ENCODE measurements around the gene TIMM44.
A peak's percentile ranks its signal among the peaks of the same experiment; 100 is the strongest.
"Not testable (repeated sequence)": the region's sequence is repeated elsewhere in the genome, so short reads cannot be mapped to it uniquely, and the experiment has no call there.

Gene TIMM44

DNA sequence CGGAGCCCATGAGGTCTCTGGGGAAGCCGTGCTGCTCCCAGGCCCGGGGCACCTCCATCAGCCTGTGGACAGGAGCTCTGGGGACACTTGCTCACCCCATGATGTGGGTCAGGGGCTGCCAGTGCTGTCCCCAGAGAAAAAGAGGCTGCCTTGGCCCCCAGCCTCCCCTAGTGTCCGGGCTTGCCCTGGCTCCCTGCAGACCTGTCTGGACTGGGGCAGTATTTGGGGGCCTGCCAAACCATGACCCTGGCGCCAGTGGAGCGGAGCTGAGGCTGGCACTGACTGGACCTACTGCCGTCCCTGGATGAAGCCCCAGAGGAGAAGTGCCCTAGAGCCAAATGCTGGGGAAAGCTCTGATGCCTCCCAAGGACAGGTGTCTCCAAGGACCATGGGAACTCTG lies 31.6 kb upstream of the TIMM44 start:
- no peak for DNase-seq

DNA sequence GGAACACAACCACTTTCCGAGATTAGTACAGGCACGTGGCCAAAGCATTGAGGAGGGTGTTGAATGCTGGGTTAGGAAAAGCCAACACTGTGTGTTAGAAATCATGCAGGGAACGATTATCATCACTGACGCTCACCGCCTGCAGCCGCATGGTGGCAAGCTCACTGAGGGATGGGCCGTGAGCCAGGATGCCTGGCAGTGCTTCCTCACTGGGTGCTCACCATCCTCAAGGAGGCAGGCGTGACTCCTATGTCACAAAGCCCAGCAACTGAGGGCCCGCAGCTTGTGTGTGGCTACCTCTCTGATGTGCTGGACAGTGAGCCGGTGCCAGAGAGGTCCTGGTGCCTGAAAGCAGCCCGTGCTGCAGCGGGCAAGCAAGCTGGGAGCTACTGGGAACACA lies 30.4 kb upstream of the TIMM44 start:
- no peak for DNase-seq

DNA sequence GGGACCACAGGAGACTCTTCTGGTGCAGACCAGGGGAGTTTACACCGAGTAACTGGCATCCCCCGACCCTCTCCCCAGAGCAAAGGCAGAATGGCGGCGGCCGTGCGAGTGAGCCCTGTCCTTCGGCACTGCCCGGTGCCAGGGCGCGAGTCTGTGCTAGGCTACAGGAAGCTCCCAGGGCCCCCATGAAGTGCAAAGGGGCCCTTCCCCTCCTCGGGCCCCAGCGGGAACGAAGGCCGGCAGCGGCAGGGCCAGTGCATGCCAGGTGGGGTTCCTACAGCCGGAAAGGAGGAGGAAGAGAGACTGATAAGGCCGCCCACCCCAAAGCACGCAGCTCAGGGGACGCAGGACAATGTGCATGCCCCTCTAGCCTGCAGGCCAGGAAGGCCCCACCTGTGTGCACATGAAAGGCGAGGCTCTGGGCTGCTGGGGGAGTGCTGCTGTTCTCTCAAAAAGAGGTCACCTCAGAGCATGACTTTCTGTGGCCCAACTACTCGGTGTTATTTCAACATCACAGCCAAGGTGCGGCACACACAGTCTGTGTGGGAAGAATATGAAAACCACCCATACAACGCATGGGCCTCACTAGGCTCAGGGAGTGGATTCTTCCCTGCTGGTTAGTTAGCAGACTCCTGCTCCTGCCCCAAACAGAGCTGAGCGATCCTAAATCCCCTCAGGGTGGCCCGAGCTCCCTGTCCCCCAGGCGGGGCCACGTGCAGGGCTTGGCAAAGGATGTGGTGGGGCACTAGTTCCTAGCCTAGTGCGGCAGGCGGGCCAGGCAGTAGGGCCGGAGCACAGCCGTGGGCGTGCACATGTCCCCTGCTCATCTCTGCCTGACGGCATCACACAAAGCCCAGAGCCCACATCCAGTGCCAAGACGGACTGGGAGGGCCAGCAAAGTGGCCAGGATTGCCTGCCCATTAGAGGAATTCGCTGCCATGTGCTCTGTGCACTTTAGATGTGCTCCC lies 28.4 kb upstream of the TIMM44 start:
- DNase-seq, result no peak

DNA sequence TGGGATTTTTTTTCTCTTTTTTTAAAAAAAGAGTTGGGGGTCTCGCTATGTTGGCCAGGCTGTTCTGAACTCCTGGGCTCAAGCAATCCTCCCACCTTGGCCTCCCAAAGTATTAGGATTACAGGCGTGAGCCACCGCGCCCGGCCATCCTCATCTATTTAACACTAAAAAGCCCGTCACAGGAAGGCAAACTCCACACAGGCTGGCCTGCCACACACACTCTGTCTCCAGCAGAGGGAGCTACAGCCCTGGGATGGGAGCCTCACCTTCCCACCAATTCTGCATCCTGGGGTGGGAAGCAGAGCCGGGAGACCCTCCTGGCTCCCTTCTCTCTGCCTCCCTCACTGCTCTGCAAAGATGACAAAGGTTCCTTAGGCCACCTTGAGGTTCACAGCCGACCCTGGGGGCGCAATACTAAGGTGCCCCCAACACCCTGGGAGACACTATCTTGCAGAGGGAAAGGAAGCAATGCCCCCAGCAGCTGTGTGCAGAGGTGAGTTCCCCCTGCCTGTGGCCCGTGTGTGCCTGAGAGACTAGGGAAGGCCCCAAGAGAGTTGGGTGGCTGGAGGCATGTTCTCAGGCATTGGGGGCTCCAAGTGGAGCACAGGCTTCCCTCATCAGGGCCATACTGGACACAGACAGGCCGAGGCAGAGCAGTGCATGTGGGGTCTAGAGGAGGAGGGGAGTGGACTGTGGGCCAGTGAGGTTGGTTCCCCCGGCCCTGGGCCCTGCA lies 27.4 kb upstream of the TIMM44 start:
- DNase-seq, result peak; percentile 48

DNA sequence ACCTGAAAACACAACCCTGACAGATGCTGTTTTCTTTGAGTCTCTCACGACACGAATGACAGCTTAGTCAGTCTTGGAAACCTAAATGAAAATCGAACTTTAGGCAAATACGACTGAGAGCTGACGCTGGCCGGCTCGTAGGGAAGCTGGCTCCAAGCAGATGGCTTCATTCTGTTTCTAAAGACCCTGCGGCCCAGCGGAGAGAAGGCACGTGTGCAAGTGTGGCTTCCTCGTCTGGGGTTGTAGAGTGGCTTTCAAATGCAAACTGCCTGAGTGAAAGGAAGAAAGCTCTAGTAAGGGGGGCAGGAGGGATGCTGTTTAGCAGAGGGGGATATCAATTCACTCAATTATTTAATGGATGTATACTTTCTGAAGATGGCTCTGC lies 26.1 kb upstream of the TIMM44 start:
- no peak for DNase-seq

DNA sequence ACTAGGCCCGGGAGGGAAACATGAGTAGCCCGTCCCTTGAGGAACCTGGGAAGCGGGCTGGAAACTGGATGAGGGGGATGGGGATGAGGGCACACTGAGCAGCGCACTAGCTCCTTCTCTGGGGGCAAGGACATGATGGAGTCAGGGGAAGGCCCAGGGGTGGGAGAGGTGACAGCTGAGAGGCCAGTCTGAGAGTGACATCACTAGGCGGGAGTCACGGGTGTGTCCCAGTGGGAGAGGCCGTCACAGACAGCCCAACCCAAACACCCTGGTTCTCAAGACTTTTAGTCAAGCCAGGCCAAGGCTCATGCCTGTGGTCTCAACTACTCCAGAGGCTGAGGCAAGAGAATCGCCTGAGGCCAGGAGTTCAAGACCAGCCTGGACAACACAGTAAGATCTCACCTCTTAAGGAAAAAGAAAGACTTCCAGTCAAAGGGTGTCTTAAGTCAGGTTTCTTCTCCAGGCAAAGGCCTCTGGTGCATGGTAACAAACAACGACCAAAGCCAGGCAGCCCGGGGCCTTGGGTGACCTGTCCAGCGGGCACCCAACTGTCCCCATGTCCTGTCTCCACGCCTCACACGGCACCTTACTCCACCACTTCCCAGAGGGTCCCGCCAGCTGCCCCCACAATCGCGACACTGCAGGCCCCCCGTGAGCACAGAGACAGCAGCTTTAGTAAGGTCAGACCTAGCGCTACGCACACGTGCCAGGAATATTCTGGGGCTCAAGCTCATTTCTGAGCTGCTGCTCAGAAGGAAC lies 25.5 kb upstream of the TIMM44 start:
- DNase-seq, result no peak

DNA sequence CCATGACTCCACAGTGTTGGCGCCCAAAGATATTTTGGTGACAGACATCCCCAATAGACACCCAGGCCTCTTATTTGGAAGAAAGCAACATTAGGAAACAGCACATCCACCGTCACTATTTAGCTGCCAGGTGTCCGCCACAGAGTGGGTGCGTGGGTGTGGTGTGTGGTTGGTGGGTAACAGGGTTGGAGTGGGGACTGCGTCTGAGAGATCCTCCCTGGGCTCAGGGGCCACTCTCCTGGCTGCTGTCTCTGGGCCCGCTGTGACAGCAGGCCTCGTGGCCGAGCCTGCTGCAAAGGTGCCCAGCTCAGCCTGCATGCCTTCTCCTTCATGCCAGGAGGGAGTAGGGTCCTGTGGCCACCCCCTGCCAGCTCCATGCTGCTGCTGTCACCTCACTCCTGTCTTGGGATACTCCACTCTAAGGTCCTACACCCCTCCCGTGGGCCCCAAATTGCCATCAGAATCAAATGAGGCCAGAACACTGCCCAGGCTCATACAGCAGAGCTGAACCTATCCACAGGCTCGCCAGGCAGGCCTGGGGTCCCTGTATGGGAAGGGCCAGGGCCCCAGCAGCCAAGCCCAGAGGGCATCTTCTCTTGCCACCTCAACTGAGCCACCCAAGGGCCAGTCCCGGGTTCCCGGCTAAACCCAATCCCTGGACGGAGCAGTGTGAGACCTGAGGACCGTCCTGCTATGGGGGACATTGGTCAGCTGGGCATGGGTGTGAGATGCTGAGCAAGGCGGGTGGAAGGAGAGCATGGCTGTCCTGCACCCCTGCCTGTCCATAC lies 24.7 kb upstream of the TIMM44 start:
- no peak for DNase-seq

DNA sequence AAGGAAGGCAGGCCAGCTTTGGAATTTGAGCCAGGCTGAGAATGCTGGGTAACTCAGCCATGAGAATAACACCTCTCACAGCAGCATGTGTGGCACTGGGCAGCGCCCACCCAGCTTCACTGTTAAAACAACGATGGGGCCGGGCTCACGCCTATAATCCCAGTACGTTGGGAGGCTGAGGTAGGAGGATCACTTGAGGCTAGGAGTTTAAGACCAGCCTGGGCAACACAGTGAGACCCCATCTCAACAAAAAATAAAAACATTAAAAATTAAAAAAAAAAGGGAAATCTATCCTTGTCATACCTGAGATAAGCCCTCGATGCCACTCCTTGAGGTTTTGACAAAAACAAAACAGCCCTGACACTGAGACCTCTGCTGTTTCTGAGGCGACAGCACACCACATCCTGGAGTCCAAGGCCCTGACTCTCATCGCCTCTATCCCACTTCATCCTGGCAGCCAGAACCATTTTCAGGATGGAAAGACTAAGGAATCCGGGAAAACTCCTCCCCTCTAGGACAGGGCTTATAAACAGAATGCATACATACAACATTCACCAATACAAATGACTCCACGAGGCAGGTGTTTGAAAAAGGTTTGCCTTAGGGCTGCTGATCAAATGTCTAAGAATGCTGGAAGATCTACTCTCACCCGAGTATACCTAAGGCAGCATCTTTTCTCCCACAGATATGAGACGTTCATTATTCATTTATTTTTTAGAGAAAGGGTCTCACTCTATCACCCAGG lies 22.6 kb upstream of the TIMM44 start:
- no peak for DNase-seq

DNA sequence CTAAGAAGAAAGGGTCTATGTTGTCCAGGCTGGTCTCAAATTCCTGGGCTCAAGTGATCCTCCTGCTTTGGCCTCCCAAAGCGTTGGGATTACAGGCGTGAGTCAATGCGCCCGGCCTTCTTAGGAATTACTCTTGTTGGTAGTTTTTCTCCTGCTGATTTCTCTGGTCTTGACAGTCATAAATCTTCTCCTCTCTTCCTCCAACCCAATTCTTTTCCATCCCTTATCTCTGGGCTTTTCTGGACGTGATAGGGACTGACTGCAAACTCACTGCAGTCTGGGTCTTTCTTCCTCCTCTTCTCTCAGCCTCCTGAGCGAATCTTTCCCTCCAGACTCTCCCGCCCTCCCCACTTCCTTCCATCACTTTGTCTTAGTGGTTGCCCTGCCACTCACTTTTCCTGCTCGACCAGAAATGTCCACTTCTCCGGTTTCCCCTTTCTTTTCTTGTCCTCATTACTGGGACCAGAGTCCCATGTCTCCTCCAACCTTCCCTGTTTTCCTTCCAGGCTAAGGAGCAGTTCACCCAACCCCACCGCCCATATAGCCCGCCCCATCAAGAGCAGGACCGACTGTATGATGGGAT lies 21.9 kb upstream of the TIMM44 start:
- DNase-seq, result no peak

DNA sequence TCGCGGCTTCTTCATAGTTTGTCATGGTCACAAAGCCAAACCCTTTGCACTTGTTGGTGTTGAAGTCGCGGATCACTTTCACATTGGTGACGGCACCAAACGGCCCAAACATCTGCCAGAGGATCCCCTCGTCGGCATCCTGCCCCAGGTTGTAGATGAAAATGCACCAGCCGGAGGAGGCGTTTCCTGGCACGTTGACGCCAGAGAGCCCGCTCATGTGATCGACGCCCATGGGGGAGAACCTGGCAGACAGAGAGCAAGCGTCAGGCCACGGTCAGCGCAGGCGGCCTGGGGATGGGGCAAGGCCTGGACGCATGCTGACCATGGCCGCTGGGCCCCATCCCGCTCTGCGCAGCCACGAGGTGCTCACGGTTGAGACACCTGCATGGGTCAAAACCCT lies 20.1 kb upstream of the TIMM44 start:
- no peak for DNase-seq

DNA sequence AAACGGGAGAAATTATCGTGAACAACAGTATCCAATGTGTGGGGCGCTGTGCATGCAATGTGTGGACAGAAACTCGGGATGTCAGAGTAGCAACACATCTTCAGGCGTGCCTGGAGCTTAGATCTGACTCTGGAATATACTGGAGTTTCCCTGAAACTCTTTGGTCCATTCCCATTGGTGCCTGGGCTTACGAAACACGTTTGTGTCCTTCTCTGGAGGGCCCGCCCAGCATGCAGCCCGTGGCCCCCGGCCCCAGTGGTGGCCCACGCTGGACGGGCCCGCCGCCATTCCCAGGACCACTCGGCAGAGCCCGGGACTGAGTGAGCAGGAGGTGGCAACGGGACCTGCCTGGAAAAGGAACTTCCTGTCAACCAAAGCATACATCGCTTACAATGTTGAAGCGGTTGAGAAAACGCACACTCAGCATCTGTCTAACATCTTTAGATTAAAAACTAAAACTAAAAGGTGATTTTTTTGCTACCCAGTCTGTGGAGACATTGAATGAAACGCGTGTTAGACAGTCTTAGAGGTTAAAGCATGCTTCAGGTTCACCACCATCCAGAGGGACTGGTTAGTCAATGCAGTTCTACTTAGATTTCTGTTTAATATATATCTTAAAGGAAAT lies 19.3 kb upstream of the TIMM44 start:
- no peak for DNase-seq

DNA sequence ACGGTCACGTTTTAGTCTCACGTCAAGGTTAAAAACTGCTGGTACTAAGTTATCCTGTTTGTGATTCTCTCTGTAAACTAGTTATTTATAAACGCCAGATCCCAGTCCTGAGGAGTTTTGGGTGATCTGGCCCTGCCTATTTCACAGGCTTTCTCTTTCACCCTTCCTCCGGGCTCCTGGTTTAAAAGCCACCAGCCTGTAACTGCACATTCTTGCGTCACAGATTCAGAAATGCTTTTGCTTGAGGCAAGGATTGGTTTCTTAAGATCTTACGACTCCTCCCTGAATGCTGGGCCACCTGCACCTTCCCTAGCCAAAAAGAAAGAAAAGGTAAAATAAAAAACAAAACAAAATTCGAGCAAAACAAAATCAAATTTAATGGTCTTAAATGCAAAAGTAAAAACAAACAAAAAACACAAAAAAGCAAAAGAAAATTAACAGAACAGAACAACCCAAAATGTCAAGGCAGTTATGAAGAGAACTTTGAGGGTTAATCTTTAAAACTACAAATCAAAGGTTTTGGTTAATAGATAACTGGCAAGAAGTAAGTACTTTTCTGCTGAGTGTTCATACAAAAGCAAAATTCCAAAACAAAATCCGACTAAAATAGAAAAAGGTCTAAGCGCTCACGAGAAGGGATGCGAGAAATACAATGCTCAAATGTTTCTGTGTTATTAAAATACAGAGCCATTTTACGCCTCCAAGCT lies 18.6 kb upstream of the TIMM44 start:
- DNase-seq, result no peak

DNA sequence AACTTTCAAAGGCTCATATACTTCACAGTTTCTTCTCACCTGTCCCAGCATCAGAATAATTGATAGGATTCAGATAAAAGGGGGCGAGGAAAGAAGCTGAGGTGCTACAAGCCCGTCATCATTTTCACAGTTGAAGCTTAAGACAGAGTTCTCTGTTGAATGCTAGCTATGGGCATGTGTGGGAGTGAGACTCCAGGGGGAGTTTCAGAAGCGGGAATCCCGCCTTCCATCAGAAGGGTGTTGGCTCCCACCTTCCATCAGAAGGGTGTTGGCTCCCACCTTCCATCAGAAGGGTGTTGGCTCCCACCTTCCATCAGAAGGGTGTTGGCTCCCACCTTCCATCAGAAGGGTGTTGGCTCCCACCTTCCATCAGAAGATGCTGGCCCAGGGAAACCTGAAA lies 17.6 kb upstream of the TIMM44 start:
- DNase-seq, result not testable (repeated sequence)

DNA sequence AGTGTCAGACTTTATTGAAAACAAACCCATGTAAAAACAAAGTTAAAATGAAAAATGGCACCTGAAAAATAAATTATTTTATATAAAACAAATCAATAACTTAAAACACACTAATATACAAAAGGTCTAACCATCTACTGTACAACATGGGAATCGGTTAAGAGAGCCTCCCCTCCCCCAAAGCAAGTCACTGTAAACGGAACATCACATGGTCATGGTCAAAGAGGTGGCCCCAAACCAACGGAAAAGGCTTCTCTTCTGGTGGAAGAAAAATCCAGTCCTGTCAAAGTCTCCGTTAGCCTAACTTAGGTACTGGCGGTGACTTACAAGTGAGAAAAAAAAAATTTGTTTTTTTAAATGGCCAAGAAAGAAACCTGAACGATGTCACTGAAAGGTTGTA lies 15.7 kb upstream of the TIMM44 start:
- no peak for DNase-seq

DNA sequence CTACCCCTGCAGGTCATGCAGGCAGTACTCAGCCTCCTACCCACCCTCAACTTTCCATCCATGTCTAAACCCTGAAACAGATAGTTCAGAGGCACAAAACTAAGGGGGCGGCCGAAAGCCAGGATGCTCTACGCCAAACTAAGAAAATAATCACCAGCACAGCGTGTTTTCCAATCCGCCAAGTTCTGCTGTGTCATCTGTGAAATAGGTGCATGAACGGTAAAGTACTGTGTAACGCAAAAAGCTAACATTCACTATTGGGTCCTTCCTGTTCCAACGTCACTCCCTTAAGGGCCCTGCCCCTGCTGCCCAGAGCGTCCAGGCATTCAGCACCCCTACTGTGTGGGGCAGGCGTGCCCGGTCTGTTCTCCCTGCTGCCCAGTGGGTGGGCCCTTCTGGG lies 12.2 kb upstream of the TIMM44 start:
- no peak for DNase-seq

DNA sequence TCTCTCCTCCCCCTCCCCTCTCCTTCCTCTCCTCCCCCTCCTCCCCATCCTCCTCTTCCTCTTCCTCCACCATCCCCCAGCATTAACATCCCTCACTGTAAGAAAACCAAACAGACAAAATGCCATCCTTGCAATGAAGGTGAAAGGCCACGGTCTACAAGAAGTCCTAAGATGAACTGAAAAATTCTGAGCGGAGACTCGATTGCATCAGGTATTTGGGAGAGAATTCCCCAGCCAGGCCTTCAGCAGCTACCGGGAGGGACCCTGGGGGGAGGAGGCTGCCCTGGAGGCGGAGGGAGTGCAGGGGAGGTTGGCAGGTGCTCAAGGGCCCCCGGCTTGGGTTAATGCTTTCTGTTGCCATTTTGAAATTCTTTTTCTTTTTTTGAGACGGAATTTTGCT lies 10.1 kb upstream of the TIMM44 start:
- no peak for DNase-seq

DNA sequence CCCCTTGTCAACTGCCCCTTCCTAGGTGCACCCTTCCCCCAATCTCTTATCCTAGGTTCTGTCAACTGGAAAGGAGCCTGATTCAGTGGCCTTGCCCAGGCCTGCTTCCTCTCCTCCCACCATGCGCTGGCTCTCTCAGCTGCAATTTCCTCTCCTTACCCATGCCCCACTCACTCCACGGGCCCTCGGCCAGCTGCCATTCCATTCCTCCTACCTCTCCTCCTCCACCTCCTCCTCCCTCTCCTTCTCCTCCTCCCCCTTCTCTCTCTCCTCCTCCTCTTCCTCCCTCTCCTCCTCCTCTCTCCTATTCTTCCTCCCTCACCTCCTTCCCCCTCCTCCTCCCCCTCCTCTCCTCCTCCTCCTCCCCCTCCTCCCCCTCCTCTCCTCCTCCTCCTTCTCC lies 9.6 kb upstream of the TIMM44 start:
- DNase-seq, result no peak

DNA sequence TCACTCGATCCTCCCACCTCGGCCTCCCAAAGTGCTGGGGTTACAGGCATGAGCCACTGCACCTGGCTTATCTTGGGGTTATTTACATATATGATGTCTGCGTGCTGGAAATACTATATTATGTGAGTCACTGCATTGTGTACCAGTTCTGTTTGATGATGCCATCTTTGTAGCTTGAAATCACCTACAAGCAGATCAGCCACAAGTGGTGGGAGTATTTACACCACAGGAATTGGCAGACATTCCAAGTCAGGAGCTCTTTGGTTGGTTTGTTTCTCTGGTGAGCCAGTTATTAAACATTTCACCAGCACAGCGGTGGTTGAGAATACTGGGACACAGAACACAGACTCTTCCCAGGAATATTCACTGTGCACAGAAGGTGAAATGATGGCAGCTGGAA lies 4.5 kb upstream of the TIMM44 start:
- DNase-seq, result no peak

DNA sequence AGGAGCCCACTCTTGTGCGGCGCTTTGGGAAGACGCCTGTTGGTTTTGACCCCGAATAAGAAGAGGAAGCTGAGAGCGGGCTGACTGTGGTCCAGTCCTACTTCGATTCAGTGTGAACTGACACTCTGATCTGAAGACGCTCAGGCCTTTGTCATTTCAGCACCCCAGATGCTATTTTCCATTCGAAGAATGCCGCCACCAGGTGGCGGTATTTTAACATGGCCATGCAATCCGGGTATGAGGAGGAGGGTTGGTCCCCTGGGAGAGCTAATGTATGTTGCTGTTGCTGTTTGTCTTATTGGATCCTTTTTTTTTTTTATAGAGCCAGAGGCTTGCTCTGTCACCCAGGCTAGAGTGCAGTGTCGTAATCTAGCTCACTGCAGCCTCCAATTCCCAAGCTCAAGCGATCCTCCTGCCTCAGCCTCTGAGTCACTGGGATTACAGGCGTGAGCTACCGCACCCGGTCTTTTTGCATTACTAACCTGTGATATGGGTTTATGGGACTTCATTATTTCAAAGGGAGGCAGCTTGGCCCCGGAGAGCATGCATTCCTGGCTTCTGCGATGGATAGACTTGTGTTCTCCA lies 803 bp upstream of the TIMM44 start:
- peak; percentile 92 for DNase-seq

DNA sequence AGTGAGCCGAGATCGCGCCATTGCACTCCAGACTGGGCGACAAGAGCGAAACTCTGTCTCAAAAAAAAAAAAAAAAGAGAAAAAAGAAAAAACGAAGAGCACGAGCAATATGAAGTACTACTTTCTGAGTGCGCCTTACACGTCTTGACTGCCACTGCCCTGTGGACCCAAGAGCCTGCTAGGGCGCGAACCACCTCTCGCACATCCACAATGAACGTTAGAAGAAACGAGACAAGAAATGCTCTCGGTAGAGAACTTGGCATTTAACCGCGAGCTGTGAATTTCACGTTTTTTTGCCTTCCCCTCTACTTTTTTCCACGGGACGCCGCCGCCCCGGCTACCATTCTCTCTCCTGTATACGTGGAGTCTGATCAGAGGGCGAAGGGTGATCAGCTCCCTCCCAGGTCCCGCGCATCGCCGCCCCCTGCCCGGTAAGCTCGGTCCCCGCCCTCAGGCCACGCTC lies 454 bp downstream of the TIMM44 start:
- DNase-seq, result no peak

Data from activated CD4-positive, alpha-beta T cell treated with anti-CD3 and anti-CD28 coated beads, Interleukin-2, Interleukin-6, amounts not matched to agents 100 ng/mL and 50 ng/mL, durations not matched to agents 16 hours and 8 hours (primary cell).